ENCODE measurements around the gene CTXND1. TPM values are rescaled to one million over a fixed set of nuclear protein-coding genes. Genes with fewer than 3 reads are reported as not detected.

CTXND1 gene
- total RNA-seq, 1 donor from 2014 or later = not detected

DNA sequence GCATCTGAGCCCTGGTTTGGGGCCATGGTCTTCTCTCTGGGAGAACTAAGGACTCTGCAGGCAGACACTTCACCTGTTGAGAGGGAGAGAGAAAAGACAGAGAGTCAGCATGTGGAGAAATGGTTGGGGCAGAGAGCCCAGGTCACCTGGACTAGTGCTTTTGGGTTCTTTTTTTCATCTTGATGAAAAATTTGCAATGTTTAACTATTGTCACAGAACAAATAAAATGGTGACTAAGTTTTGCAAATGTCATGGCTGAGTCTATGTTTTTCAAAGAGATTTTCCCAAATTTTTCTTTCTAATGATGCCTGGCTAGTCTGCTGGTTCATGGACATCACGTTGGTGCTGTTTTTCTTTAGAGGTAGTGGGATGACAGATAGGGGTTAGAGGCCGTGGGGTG is 81.4 kb downstream of the CTXND1 start:
- intact Hi-C loops (cut with micrococcal nuclease) = no loop called here
- Mint-ChIP-seq H3K36me3 (ENCODE audit: low read depth) (peaks cover 34% of the 10 kb centered on the region), H3K9me3 (no peaks in the 10 kb centered on the region), H3K4me1 (ENCODE audit: low read depth) (no peaks in the 10 kb centered on the region), H3K27me3 (ENCODE audit: low read depth) (no peaks in the 10 kb centered on the region), H3K4me3 (ENCODE audit: low read depth) (no peak overlapping the region), H3K27ac (no peak overlapping the region)
- no peak for DNase-seq (ENCODE audit: low spot score)

DNA sequence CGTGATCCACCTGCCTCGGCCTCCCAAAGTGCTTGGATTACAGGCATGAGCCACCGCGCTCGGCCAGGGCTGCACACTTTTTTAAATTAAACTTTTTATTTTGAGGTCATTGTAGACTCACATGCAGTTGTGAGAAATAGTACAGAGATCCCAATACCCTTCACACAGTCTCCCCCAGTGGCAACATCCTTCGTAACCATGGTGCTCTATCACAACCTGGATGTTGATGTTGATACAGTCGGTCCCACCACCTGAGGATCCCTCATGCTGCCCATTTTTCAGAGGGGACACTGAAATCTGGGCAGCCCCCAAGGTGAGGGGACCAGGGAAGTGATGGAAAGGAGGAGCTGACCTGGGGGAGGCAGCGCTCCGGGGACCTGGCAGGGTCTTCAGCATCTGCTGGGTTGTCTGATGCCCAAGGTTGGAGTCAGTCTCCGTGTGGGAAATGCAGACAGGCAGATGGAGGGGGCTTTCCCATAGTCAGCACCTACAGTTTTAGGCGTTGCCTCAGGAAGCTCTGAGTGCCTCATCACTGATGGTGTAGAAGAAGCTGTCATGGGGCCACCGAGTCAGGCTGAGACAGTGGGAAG is 82.2 kb downstream of the CTXND1 start:
- intact Hi-C loops (cut with micrococcal nuclease) = no loop called here
- no peaks in the 10 kb centered on the region for H3K9me3 Mint-ChIP-seq

DNA sequence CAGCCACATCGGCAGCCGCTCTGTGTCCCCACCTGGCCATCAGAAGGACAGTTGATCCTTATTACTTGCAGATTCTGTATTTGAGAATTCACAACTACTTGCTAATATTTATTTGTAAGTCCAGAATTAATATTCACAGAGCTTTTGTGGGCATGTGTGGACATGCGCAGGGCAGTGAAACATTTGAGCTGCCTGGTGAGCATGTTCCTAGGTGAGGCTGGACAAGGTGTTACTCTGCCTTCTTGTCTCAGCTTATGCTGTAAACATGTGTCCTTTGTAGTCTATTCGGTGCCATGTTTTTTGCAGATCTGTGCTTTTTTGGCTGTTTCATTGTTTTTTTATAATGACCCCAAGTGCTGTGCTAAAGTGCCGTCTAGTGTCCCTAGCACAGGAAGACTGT is 83.6 kb downstream of the CTXND1 start:
- peaks cover 40% of the 10 kb centered on the region for H3K36me3 Mint-ChIP-seq (ENCODE audit: low read depth)
- no peak overlapping the region for H3K4me3 Mint-ChIP-seq (ENCODE audit: low read depth)
- DNase-seq (ENCODE audit: low spot score) = no peak
- H3K4me1 Mint-ChIP-seq (ENCODE audit: low read depth) = no peaks in the 10 kb centered on the region
- no peaks in the 10 kb centered on the region for H3K27me3 Mint-ChIP-seq (ENCODE audit: low read depth)
- H3K9me3 Mint-ChIP-seq = no peaks in the 10 kb centered on the region
- intact Hi-C loops (cut with micrococcal nuclease) = no loop called here
- no peak overlapping the region for H3K27ac Mint-ChIP-seq

More for the DNA sequence above, 82.2 kb downstream of the CTXND1 start:
- no peaks in the 10 kb centered on the region for H3K4me1 Mint-ChIP-seq (ENCODE audit: low read depth)
- no peak for DNase-seq (ENCODE audit: low spot score)
- H3K27me3 Mint-ChIP-seq (ENCODE audit: low read depth) = no peaks in the 10 kb centered on the region
- no peak overlapping the region for H3K27ac Mint-ChIP-seq
- H3K36me3 Mint-ChIP-seq (ENCODE audit: low read depth) = peaks cover 34% of the 10 kb centered on the region
- H3K4me3 Mint-ChIP-seq (ENCODE audit: low read depth) = no peak overlapping the region

DNA sequence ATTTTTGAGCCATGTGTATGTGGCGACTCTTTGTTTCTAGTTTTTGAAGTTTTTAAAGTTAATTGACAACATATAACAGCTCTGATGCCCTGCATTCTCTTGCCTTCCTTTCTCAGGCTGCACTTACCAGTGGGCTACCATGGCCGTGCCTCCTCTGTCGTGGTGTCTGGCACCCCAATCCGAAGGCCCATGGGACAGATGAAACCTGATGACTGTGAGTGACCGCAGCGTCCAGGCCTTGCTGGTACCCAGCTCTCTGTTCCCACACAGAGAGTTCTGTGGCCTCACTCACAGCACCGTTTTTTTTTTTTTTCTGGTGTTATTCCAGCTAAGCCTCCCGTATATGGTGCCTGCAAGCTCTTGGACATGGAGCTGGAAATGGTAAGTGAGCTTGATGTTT is 84.1 kb downstream of the CTXND1 start:
- H3K36me3 Mint-ChIP-seq (ENCODE audit: low read depth) = peaks cover 40% of the 10 kb centered on the region

DNA sequence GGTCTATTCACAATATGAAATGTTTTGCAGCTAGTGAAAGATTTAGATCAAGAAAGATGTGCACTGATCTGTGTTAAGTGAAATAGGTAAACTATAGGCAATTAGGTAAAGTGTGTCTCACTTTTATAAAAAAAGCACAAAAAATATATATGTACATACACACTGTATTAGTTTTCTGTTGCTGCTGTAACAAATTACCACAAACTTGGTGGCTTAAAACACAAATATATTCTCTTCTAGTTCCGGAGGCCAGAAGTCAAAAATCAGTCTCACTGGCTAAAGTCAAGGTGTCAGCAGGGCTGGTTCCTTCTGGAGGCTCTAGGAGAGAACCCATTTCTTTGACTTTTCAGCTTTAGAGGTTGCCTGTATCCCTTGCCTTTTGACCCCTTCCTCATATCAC is 88.1 kb downstream of the CTXND1 start:
- Mint-ChIP-seq H3K9me3 (no peaks in the 10 kb centered on the region), H3K4me3 (ENCODE audit: low read depth) (no peak overlapping the region), H3K27ac (no peak overlapping the region), H3K4me1 (ENCODE audit: low read depth) (peaks cover 24% of the 10 kb centered on the region), H3K36me3 (ENCODE audit: low read depth) (peaks cover 66% of the 10 kb centered on the region), H3K27me3 (ENCODE audit: low read depth) (no peaks in the 10 kb centered on the region)
- intact Hi-C loops (cut with micrococcal nuclease) = no loop called here
- DNase-seq (ENCODE audit: low spot score) = no peak

More for the DNA sequence above, 84.1 kb downstream of the CTXND1 start:
- no peaks in the 10 kb centered on the region for H3K4me1 Mint-ChIP-seq (ENCODE audit: low read depth)
- no peak overlapping the region for H3K27ac Mint-ChIP-seq
- no peak overlapping the region for H3K4me3 Mint-ChIP-seq (ENCODE audit: low read depth)
- intact Hi-C loops (cut with micrococcal nuclease) = no loop called here
- H3K9me3 Mint-ChIP-seq = no peaks in the 10 kb centered on the region
- no peaks in the 10 kb centered on the region for H3K27me3 Mint-ChIP-seq (ENCODE audit: low read depth)
- DNase-seq (ENCODE audit: low spot score) = no peak

DNA sequence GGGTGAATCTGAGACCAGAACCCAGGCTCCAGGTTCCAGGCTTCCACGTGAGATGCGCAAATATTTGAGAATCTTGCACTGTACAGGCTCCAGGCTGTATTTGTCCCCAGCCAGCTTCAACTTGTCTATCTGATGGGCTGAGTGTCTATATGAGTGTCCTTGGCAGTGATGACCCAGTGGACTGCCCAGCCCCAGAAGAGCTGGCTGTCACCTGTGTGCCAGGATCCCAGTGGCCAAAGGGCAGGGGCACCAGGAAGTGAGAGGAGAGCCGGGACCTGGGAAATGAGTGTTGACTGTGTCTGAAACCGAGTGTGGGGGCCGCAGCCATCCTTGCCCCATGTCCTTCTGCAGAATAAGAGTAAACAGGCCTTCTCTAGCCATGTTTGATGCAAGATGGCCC is 88.8 kb downstream of the CTXND1 start:
- intact Hi-C loops (cut with micrococcal nuclease) = no loop called here
- Mint-ChIP-seq H3K9me3 (no peaks in the 10 kb centered on the region), H3K4me1 (ENCODE audit: low read depth) (peaks cover 24% of the 10 kb centered on the region), H3K27me3 (ENCODE audit: low read depth) (no peaks in the 10 kb centered on the region), H3K4me3 (ENCODE audit: low read depth) (no peak overlapping the region), H3K36me3 (ENCODE audit: low read depth) (peaks cover 67% of the 10 kb centered on the region), H3K27ac (no peak overlapping the region)
- DNase-seq (ENCODE audit: low spot score) = no peak

DNA sequence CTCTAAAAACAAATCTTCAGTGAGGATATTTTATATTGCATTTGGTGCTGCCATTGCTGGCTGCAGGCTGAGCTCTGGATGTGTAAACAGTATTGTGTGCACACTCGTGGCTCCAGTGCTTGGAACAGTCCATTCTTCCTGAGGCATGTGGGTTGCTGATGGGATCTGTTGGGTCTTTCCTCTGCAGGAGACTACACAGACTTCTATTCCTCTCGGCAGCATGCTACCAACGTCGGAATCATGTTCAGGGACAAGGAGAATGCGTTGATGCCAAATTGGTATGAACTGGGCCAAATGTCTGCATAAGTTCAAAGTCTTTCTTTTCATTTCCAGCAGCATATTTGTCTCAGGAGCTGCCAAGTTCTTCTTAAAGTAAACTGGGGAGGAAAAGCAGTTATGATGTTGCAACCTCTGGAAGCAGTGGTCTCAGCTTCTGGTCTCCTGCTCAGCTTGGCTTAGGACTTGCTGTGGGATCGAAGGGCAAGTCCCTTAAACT is 89.9 kb downstream of the CTXND1 start:
- H3K4me3 Mint-ChIP-seq (ENCODE audit: low read depth) = no peak overlapping the region
- H3K27ac Mint-ChIP-seq = peak overlapping the region; percentile 86

DNA sequence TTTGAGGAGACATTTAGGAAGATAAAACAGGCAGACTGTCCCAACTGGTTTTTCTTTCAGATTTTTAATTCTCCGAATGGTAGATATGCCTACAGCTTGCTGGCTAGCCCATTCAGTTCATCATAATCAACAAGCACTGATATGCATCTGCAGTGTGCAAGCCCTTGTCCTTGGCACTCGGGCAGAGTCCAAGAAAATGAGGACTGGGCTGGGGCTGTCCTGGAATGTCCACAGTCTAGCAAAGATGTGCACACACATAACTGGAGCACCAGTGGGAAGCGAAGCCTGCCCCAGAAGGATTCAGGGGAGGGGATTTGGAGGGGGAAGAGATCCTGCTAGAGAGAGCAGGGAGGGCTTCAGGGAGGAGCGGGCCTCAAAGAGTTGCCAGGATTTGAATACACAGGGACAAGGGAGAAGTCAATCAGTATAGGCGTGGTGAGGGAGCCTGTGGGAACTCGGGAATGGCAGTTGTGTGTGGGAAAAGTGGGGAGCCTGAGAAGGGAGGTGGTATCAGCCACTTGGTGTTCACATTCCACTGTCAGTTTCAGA is 90.5 kb downstream of the CTXND1 start:
- Mint-ChIP-seq H3K4me1 (ENCODE audit: low read depth) (peaks cover 24% of the 10 kb centered on the region), H3K4me3 (ENCODE audit: low read depth) (no peak overlapping the region), H3K36me3 (ENCODE audit: low read depth) (peaks cover 65% of the 10 kb centered on the region), H3K27me3 (ENCODE audit: low read depth) (no peaks in the 10 kb centered on the region), H3K27ac (peak overlapping the region; percentile 86), H3K9me3 (no peaks in the 10 kb centered on the region)
- DNase-seq (ENCODE audit: low spot score) = no peak
- intact Hi-C loops (cut with micrococcal nuclease) = no loop called here

More for the DNA sequence above, 89.9 kb downstream of the CTXND1 start:
- intact Hi-C loops (cut with micrococcal nuclease) = no loop called here
- Mint-ChIP-seq H3K9me3 (no peaks in the 10 kb centered on the region), H3K27me3 (ENCODE audit: low read depth) (no peaks in the 10 kb centered on the region), H3K4me1 (ENCODE audit: low read depth) (peaks cover 24% of the 10 kb centered on the region), H3K36me3 (ENCODE audit: low read depth) (peaks cover 65% of the 10 kb centered on the region)
- no peak for DNase-seq (ENCODE audit: low spot score)

DNA sequence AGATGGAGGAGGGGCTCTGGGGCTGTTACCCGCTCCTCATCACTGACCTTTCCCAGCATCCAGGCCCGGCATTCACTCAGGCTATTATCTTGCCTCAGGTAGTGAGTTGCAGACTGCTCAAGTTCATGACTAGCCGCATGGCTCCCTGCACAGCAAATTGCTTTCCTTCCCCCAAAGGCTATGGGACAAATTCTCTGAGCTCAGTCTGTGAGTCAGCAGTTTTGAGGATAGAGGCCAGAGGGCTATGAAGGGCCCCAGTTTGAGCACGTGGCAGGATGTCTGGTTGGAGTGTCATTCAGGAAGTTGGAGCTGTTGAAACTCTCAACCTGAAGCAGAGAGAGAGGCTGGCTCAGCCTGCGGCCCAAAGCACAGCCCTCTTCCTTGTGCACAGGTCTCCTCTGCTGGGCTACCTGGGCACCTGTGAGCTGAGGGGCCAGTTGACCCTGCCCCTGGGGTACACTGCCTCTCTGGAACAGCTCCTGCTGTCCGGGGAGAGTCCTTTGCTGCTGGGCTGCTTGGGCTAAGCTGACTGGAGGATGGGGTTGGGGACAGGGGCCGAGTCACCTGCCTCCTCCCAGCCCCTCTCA is 91.3 kb downstream of the CTXND1 start:
- peak; percentile 48 for DNase-seq (ENCODE audit: low spot score)
- intact Hi-C loops (cut with micrococcal nuclease) = no loop called here
- Mint-ChIP-seq H3K4me3 (ENCODE audit: low read depth) (peak overlapping the region; percentile 5), H3K27ac (peak overlapping the region; percentile 86), H3K9me3 (no peaks in the 10 kb centered on the region), H3K4me1 (ENCODE audit: low read depth) (peaks cover 26% of the 10 kb centered on the region), H3K27me3 (ENCODE audit: low read depth) (no peaks in the 10 kb centered on the region), H3K36me3 (ENCODE audit: low read depth) (peaks cover 68% of the 10 kb centered on the region)

DNA sequence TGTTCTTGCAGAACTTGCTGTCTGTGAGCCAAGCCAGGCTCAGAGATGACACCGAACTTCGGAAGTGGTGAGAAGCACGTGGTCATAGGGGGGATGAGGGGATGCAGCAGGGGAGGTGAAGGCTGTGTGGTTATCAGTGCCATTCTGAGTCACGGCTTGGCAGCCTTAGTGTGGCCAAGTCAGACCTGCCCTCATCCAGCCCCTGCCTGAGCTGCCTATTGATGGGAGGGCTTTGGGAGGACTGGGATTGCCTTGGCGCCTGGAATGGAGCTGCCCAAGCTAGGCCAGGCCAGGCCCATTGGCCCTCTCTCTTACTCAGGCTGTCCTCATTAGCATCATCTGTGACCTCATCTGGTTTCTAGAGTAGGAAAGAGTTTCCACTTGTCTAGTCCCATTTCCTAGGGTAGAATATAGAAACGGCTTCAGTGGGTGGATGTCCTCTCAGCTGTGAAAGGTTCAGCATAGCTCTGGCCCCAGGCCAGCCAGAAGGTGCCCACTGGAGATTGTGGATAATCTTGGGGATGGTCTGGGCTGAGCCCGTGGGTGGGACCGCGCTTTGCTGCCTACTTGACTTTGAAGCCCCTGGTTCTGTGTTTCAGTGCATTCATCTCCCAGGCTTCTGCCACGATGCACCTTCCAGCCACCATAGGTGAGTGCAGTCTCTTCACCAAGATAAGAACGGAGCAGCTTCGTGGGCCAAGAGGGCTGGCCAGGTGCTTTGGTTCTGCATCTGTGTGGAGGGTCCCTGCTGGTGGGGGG is 92.0 kb downstream of the CTXND1 start:
- Mint-ChIP-seq H3K4me1 (ENCODE audit: low read depth) (peaks cover 33% of the 10 kb centered on the region), H3K4me3 (ENCODE audit: low read depth) (peak overlapping the region; percentile 8), H3K36me3 (ENCODE audit: low read depth) (peaks cover 74% of the 10 kb centered on the region)

DNA sequence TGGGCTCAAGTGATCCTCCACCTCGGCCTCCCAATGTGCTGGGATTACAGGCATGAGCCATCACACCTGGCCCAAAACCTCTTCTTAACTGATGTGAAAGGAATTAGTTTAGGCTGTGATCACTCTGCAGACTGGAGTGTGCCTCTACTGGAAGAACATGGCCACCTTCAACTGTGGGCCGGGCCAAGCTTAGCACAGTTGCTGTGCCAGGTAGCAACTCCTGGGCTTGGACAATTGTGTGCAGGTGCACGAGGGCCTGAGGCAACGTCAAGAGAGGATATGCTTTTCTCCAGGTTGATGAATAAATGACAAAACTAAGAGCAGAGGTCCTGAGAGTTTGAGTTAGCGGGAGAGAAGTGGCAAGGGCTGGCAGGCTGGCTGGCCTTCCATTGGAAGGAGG is 92.7 kb downstream of the CTXND1 start:
- Mint-ChIP-seq H3K36me3 (ENCODE audit: low read depth) (peaks cover 74% of the 10 kb centered on the region), H3K27ac (no peak overlapping the region), H3K4me1 (ENCODE audit: low read depth) (peaks cover 40% of the 10 kb centered on the region), H3K4me3 (ENCODE audit: low read depth) (no peak overlapping the region), H3K27me3 (ENCODE audit: low read depth) (no peaks in the 10 kb centered on the region), H3K9me3 (no peaks in the 10 kb centered on the region)
- no peak for DNase-seq (ENCODE audit: low spot score)
- intact Hi-C loops (cut with micrococcal nuclease) = loop anchor here (10.0 kb wide), 1 partner anchor 264 kb away; the partner anchor contains the start of gene MTHFS

More for the DNA sequence above, 92.0 kb downstream of the CTXND1 start:
- H3K27ac Mint-ChIP-seq = peak overlapping the region; percentile 86
- no peaks in the 10 kb centered on the region for H3K27me3 Mint-ChIP-seq (ENCODE audit: low read depth)
- intact Hi-C loops (cut with micrococcal nuclease) = loop anchor here (10.0 kb wide), 1 partner anchor 265 kb away; the partner anchor contains the start of gene MTHFS
- H3K9me3 Mint-ChIP-seq = no peaks in the 10 kb centered on the region
- DNase-seq (ENCODE audit: low spot score) = no peak

DNA sequence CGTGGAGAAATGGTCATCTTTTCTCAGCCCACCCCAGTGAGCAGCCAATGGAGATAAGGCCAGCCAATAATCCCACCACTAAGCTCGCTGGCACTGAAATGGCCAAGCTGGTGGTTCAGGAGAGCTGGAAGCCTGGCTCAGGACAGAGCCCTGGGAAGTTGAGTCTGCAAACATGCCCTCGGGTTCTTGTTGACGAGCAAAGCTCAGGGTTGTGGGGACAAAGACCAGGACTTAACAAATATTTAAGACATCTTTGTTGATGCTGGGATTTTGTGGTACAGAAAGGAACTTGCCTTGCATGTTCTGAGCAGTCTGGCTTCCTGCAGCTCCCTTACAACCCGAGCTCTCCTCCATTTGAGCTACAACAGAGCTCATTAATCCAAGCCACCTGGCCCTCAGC is 94.8 kb downstream of the CTXND1 start:
- no peaks in the 10 kb centered on the region for H3K27me3 Mint-ChIP-seq (ENCODE audit: low read depth)
- H3K36me3 Mint-ChIP-seq (ENCODE audit: low read depth) = peaks cover 58% of the 10 kb centered on the region
- no peak overlapping the region for H3K4me3 Mint-ChIP-seq (ENCODE audit: low read depth)
- no peak overlapping the region for H3K27ac Mint-ChIP-seq
- no peaks in the 10 kb centered on the region for H3K9me3 Mint-ChIP-seq
- intact Hi-C loops (cut with micrococcal nuclease) = loop anchor here (10.0 kb wide), 1 partner anchor 262 kb away; the partner anchor contains the start of gene MTHFS
- DNase-seq (ENCODE audit: low spot score) = no peak
- H3K4me1 Mint-ChIP-seq (ENCODE audit: low read depth) = peaks cover 49% of the 10 kb centered on the region
